H4 (cell line): ENCODE measurements around the gene FURIN. TPM values are rescaled to one million over a fixed set of nuclear protein-coding genes. Genes with fewer than 3 reads are reported as not detected.

Source experiments
- total RNA-seq: library from RNA; depleted of rRNA; stranded (reverse); fragments of >200 nt; shearing (Covaris generic); gene quantifications from 2 replicates; pipeline ENCODE4 v1.2.3, GENCODE V29; 2014; rRNA removed

Gene FURIN
- total RNA-seq, 1 experiment from 2014 or later, result 8.1 TPM

Other genes with a start within 250 kb of the FURIN start
- 11.0 and 12.1 TPM in 2 replicates for gene BLM, start 151.2 kb upstream of the FURIN start, total RNA-seq
- 0.43 and 0.88 TPM in 2 replicates for gene FES, start 15.9 kb downstream of the FURIN start, total RNA-seq
- 3.9 and 10.0 TPM in 2 replicates for gene MAN2A2, start 34.7 kb downstream of the FURIN start, total RNA-seq
- 12.9 and 18.1 TPM in 2 replicates for gene HDDC3, start 64.0 kb downstream of the FURIN start, total RNA-seq
- 34.6 and 35.2 TPM in 2 replicates for gene UNC45A, start 66.7 kb downstream of the FURIN start, total RNA-seq
- 0.06 TPM in 1 of 2 replicates, not detected in the other for gene RCCD1, start 86.3 kb downstream of the FURIN start, total RNA-seq
- gene PRC1, start 125.9 kb downstream of the FURIN start, total RNA-seq, result 245 and 259 TPM in 2 replicates
- gene VPS33B, start 154.0 kb downstream of the FURIN start, total RNA-seq, result 7.5 and 12.6 TPM in 2 replicates
- 0.04 TPM in 1 of 2 replicates, not detected in the other for gene SV2B, start 231.7 kb downstream of the FURIN start, total RNA-seq